Stimulated activated CD4-positive, alpha-beta T cell treated with anti-CD3 and anti-CD28 coated beads, TNF-alpha, amount 100 ng/mL, for 48 hours (primary cell): ENCODE measurements around the gene SIMC1.

Experiments
- DNase-seq, 3 donors: peaks; one replicate each; pipeline ENCODE4 v3.0.0-alpha.2; 2020; ENCODE audit warnings: low read depth in 3 of 3

SIMC1 gene

GRCh38 chr5:176387384-176387925, 149.2 kb downstream of the SIMC1 start:
- DNase-seq, result no peak

- DNase-seq, result no peak
Measured at GRCh38 chr5:176388003-176388443, 149.8 kb downstream of the SIMC1 start.

GRCh38 chr5:176388444-176389134, 150.4 kb downstream of the SIMC1 start, which contains the start of the genes HIGD2A and NOP16:
Gene HIGD2A (plus strand): TSS chr5:176388751. CDS start chr5:176388820, 69 bp downstream.
Gene NOP16 (minus strand): TSS chr5:176388598. CDS start chr5:176388539, 59 bp downstream.
- peak; percentile 97 to 100 (median 98) for DNase-seq

- no peak for DNase-seq
Measured at GRCh38 chr5:176389135-176390123, 151.2 kb downstream of the SIMC1 start.

- no peak for DNase-seq
Measured at GRCh38 chr5:176391479-176391878, 153.3 kb downstream of the SIMC1 start.

GRCh38 chr5:176391999-176392398, 153.8 kb downstream of the SIMC1 start:
- DNase-seq, result no peak

GRCh38 chr5:176392526-176392925, 154.3 kb downstream of the SIMC1 start:
- DNase-seq, result no peak

- no peak for DNase-seq
Measured at GRCh38 chr5:176394096-176394495, 155.9 kb downstream of the SIMC1 start.

GRCh38 chr5:176394881-176395675, 156.9 kb downstream of the SIMC1 start:
- no peak for DNase-seq
